Lung (tissue), 12 donors: Measurements from ENCODE around the gene MSL3. TPM values are rescaled to one million over a fixed set of nuclear protein-coding genes. Genes with fewer than 3 reads are reported as not detected.
A peak's percentile ranks its signal among the peaks of the same experiment; 100 is the strongest.

Experiments
- ATAC-seq: fragments of 200-7000 bp; cut with Tn5 transposase; one replicate; pipeline ENCODE4 v1.9.1; 2020; ENCODE audit warnings: moderate number of reproducible peaks; ENCODE audit not compliant: insufficient read depth, low FRiP score
- DNase-seq, 3 donors: peaks; one replicate each; pipeline ENCODE4 v3.0.0-alpha.2; 2013 to 2017
- H3K27ac ChIP-seq, 2 donors: one replicate each; pipeline ENCODE4 v1.5.1; 2013; ENCODE audit warnings: mild to moderate bottlenecking in 2 of 2, moderate library complexity in 2 of 2, control low read depth in 1 of 2, inconsistent platforms in 1 of 2, low read depth in 1 of 2, low read length in 1 of 2
- H3K27me3 ChIP-seq, 3 donors: one replicate each; pipeline ENCODE4 v1.5.1; 2013; ENCODE audit warnings: low read length in 2 of 3; ENCODE audit not compliant: control insufficient read depth in 3 of 3, insufficient read depth in 3 of 3
- H3K36me3 ChIP-seq, 4 donors: one replicate each; pipeline ENCODE4 v1.5.1; 2013; ENCODE audit warnings: low read length in 4 of 4, mild to moderate bottlenecking in 1 of 4, moderate library complexity in 1 of 4; ENCODE audit not compliant: control insufficient read depth in 4 of 4, insufficient read depth in 4 of 4
- H3K4me1 ChIP-seq, 5 donors: one replicate each; pipeline ENCODE4 v1.5.1; 2013; ENCODE audit warnings: low read length in 5 of 5, mild to moderate bottlenecking in 2 of 5, moderate library complexity in 1 of 5; ENCODE audit not compliant: control insufficient read depth in 5 of 5, insufficient read depth in 5 of 5
- H3K4me3 ChIP-seq: one replicate; pipeline ENCODE4 v1.5.1; 2013; ENCODE audit warnings: mild to moderate bottlenecking, control low read depth, moderate library complexity
- H3K9ac ChIP-seq, 2 donors: one replicate each; pipeline ENCODE4 v1.5.1; 2013; ENCODE audit warnings: low read length in 2 of 2, control low read depth in 1 of 2; ENCODE audit not compliant: insufficient read depth in 1 of 2
- H3K9me3 ChIP-seq, 4 donors: one replicate each; pipeline ENCODE4 v1.5.1; 2013; ENCODE audit warnings: low read length in 3 of 4, mild to moderate bottlenecking in 1 of 4, moderate library complexity in 1 of 4; ENCODE audit not compliant: control insufficient read depth in 4 of 4, insufficient read depth in 3 of 4
- WGBS, 2 donors: extraction: QIAGEN DNeasy Blood & Tissue Kit; methylation state at CpG; one replicate each; pipeline ENCODE4 v1.1.7; 2013; 5-methylcytosine and 5-hydroxymethylcytosine counted together
- polyA plus RNA-seq, 2 donors: library from polyadenylated mRNA; stranded (reverse); fragments of 200-250 nt; gene quantifications; one replicate each; pipeline ENCODE4 v1.2.1, GENCODE V29; 2013
- total RNA-seq, 2 donors: library from RNA; depleted of rRNA in 1 of 2; stranded (reverse); fragments of >200 nt in 1 of 2; gene quantifications; one replicate each; pipeline ENCODE4 v1.2.1, GENCODE V29; 2014 to 2021
- TF ChIP-seq, protein P1 (sequence below): IDR thresholded peaks from 2 replicates; pipeline ENCODE4 v1.5.1; 2012; ENCODE audit warnings: mild to moderate bottlenecking; ENCODE audit errors: control extremely low read depth, extremely low read depth
- donor health status: control.
- donor health status: control.
- donor health status: Bipolar disorder and iron deficiency.
- donor health status: healthy.
- donor health status: DM: yes; HTN: yes; CAD: no.

MSL3 gene
- total and polyA plus RNA-seq, 4 donors = 28.2 to 39.7 (median 33.0) TPM

DNA sequence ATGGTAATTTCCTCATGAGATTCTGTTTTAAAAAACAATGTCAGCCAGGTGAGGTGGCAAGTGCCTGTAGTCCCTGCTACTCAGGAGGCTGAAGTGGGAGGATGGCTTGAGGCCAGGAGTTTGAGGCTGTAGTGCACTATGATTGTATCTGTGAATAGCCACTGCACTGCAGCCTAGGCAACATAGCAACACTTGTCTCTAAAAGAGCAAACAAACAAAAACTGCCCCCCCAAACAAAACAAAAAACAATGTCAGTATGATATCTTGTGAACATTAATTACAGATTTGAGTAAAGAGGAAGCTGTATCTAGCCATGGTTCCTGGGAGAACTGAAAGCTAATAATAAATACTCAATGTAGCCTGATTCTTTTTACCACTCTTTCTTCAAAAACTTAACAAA, 6.8 kb upstream of the MSL3 start:
- Histone ChIP-seq H3K9ac (no peak overlapping the region), H3K4me3 (no peak overlapping the region), H3K36me3 (no peaks in the 10 kb centered on the region), H3K27me3 (peaks cover 0 to 13% (median 9%) of the 10 kb centered on the region in 3 donors), H3K27ac (no peak overlapping the region), H3K4me1 (no peaks in the 10 kb centered on the region), H3K9me3 (no peaks in the 10 kb centered on the region)
- TF ChIP-seq, protein P1, sequence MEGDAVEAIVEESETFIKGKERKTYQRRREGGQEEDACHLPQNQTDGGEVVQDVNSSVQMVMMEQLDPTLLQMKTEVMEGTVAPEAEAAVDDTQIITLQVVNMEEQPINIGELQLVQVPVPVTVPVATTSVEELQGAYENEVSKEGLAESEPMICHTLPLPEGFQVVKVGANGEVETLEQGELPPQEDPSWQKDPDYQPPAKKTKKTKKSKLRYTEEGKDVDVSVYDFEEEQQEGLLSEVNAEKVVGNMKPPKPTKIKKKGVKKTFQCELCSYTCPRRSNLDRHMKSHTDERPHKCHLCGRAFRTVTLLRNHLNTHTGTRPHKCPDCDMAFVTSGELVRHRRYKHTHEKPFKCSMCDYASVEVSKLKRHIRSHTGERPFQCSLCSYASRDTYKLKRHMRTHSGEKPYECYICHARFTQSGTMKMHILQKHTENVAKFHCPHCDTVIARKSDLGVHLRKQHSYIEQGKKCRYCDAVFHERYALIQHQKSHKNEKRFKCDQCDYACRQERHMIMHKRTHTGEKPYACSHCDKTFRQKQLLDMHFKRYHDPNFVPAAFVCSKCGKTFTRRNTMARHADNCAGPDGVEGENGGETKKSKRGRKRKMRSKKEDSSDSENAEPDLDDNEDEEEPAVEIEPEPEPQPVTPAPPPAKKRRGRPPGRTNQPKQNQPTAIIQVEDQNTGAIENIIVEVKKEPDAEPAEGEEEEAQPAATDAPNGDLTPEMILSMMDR = no peak
- no peak for ATAC-seq
- no peak for DNase-seq

GRCh38 chrX:11753668-11754067, 4.4 kb upstream of the MSL3 start:
- 88 to 100% methylated on average over 2 of the region's 2 CpGs for WGBS, 2 donors
- Histone ChIP-seq H3K27ac (no peak overlapping the region), H3K4me3 (no peak overlapping the region), H3K9me3 (peaks cover 0 to 5% (median 0%) of the 10 kb centered on the region in 4 donors), H3K4me1 (peaks cover 0 to 4% (median 0%) of the 10 kb centered on the region in 5 donors), H3K9ac (no peak overlapping the region), H3K27me3 (peaks cover 0 to 13% (median 9%) of the 10 kb centered on the region in 3 donors), H3K36me3 (no peaks in the 10 kb centered on the region)
- TF ChIP-seq, protein P1 = no peak
- no peak for DNase-seq
- ATAC-seq = no peak

GRCh38 chrX:11754958-11755645, 2.9 kb upstream of the MSL3 start:
- H3K4me1 ChIP-seq = peaks cover 0 to 4% (median 0%) of the 10 kb centered on the region in 5 donors
- no peaks in the 10 kb centered on the region for H3K36me3 ChIP-seq
- TF ChIP-seq, protein P1 = no peak
- WGBS, 2 donors = 73 to 91% methylated on average over 18 of the region's 18 CpGs
- H3K9me3 ChIP-seq = peaks cover 0 to 5% (median 0%) of the 10 kb centered on the region in 4 donors
- H3K27ac ChIP-seq = no peak overlapping the region
- H3K27me3 ChIP-seq = peaks cover 0 to 7% (median 5%) of the 10 kb centered on the region in 3 donors
- ATAC-seq (no peak), DNase-seq (peak in 1 of 3 donors; percentile 12)
- H3K9ac ChIP-seq = no peak overlapping the region
- no peak overlapping the region for H3K4me3 ChIP-seq
